ENCODE data around the gene AMY2B. TPM values are rescaled to one million over a fixed set of nuclear protein-coding genes. Genes with fewer than 3 reads are reported as not detected.
"Not testable (repeated sequence)": the region's sequence is repeated elsewhere in the genome, so short reads cannot be mapped to it uniquely, and the experiment has no call there.

The AMY2B gene
- 10 to 100 TPM; 15.1 to 46.1 (median 28.5) TPM for polyA plus RNA-seq

GRCh38 chr1:103571289-103571688, at the start of gene AMY2B:
TSS of gene AMY2B (plus strand) at chr1:103571589. CDS start at chr1:103571603, 14 bp downstream.
- 48 to 97% (median 84%) methylated on average over 2 of the region's 2 CpGs for WGBS, 3 donors

GRCh38 chr1:103523346-103523745, 48.0 kb upstream of the AMY2B start:
- 92 to 96% (median 94%) methylated on average over 3 of the region's 3 CpGs for WGBS, 3 donors
- no peak overlapping the region for H3K27ac ChIP-seq (ENCODE audit: low read depth, low read length)

More at GRCh38 chr1:103571289-103571688, at the start of gene AMY2B:
- not testable (repeated sequence) for H3K27ac ChIP-seq (ENCODE audit: low read depth, low read length)

GRCh38 chr1:103525114-103525606, 46.2 kb upstream of the AMY2B start:
- H3K27ac ChIP-seq (ENCODE audit: low read depth, low read length) = no peak overlapping the region
- WGBS, 3 donors = 3 to 4% (median 4%) methylated on average over 16 to 21 of the region's 34 CpGs

- 0 to 2% (median 1%) methylated on average over 55 to 57 of the region's 62 CpGs for WGBS, 3 donors
- peak within 1 kb of the TSS; percentile 69 for H3K27ac ChIP-seq (ENCODE audit: low read depth, low read length)
Measured at GRCh38 chr1:103525607-103526507, 45.5 kb upstream of the AMY2B start, which contains the start of gene RNPC3. TSS of gene RNPC3 (plus strand) at chr1:103525699. CDS start at chr1:103526071, 372 bp downstream.

GRCh38 chr1:103527331-103527730, 44.1 kb upstream of the AMY2B start:
- no peak overlapping the region for H3K27ac ChIP-seq (ENCODE audit: low read depth, low read length)
- 29 to 71% (median 58%) methylated on average over 2 of the region's 2 CpGs for WGBS, 3 donors

GRCh38 chr1:103529746-103530145, 41.6 kb upstream of the AMY2B start:
- 68 to 91% (median 90%) methylated on average over 8 of the region's 8 CpGs for WGBS, 3 donors

GRCh38 chr1:103538226-103538625, 33.2 kb upstream of the AMY2B start:
- WGBS, 3 donors = 93 to 97% (median 95%) methylated on average over 2 of the region's 2 CpGs
- H3K27ac ChIP-seq (ENCODE audit: low read depth, low read length) = no peak overlapping the region

More at GRCh38 chr1:103529746-103530145, 41.6 kb upstream of the AMY2B start:
- no peak overlapping the region for H3K27ac ChIP-seq (ENCODE audit: low read depth, low read length)

GRCh38 chr1:103541431-103541830, 30.0 kb upstream of the AMY2B start:
- WGBS, 3 donors = 74 to 94% (median 77%) methylated on average over 3 of the region's 3 CpGs
- H3K27ac ChIP-seq (ENCODE audit: low read depth, low read length) = no peak overlapping the region

GRCh38 chr1:103546496-103546895, 24.9 kb upstream of the AMY2B start:
- no peak overlapping the region for H3K27ac ChIP-seq (ENCODE audit: low read depth, low read length)
- WGBS, 3 donors = 85 to 100% (median 92%) methylated on average over 1 of the region's 1 CpG

- H3K27ac ChIP-seq (ENCODE audit: low read depth, low read length) = no peak overlapping the region
- whole genome bisulfite sequencing, 3 donors = 88 to 95% (median 95%) methylated on average over 3 of the region's 3 CpGs
Measured at GRCh38 chr1:103547840-103548239, 23.5 kb upstream of the AMY2B start.

GRCh38 chr1:103560427-103560826, 11.0 kb upstream of the AMY2B start:
- H3K27ac ChIP-seq (ENCODE audit: low read depth, low read length) = no peak overlapping the region

GRCh38 chr1:103561124-103561523, 10.3 kb upstream of the AMY2B start:
- 37 to 87% (median 75%) methylated on average over 3 of the region's 3 CpGs for WGBS, 3 donors
- not testable (repeated sequence) for H3K27ac ChIP-seq (ENCODE audit: low read depth, low read length)

GRCh38 chr1:103561643-103562395, 9.6 kb upstream of the AMY2B start:
- 39 to 50% (median 43%) methylated on average over 2 of the region's 2 CpGs for WGBS, 3 donors

GRCh38 chr1:103563056-103563455, 8.3 kb upstream of the AMY2B start:
- H3K27ac ChIP-seq (ENCODE audit: low read depth, low read length) = no peak overlapping the region
- WGBS, 3 donors = 52 to 64% (median 63%) methylated on average over 4 of the region's 4 CpGs

More at GRCh38 chr1:103561643-103562395, 9.6 kb upstream of the AMY2B start:
- no peak overlapping the region for H3K27ac ChIP-seq (ENCODE audit: low read depth, low read length)

- whole genome bisulfite sequencing, 3 donors = 96 to 97% (median 96%) methylated on average over 7 of the region's 7 CpGs
- no peak overlapping the region for H3K27ac ChIP-seq (ENCODE audit: low read depth, low read length)
Measured at GRCh38 chr1:103569493-103569892, 1.9 kb upstream of the AMY2B start.

GRCh38 chr1:103576065-103576464, 4.7 kb downstream of the AMY2B start:
- H3K27ac ChIP-seq (ENCODE audit: low read depth, low read length) = no peak overlapping the region

GRCh38 chr1:103576784-103577183, 5.4 kb downstream of the AMY2B start:
- not testable (repeated sequence) for H3K27ac ChIP-seq (ENCODE audit: low read depth, low read length)
- whole genome bisulfite sequencing, 3 donors = 81 to 96% (median 94%) methylated on average over 3 of the region's 5 CpGs

GRCh38 chr1:103582464-103582863, 11.1 kb downstream of the AMY2B start:
- H3K27ac ChIP-seq (ENCODE audit: low read depth, low read length) = no peak overlapping the region
- 56 to 63% (median 60%) methylated on average over 1 of the region's 1 CpG for WGBS, 3 donors

GRCh38 chr1:103583887-103584286, 12.5 kb downstream of the AMY2B start:
- no peak overlapping the region for H3K27ac ChIP-seq (ENCODE audit: low read depth, low read length)
- 35 to 81% (median 80%) methylated on average over 3 of the region's 3 CpGs for WGBS, 3 donors
